Measurements from ENCODE around the gene HECTD2. TPM values are rescaled to one million over a fixed set of nuclear protein-coding genes. Genes with fewer than 3 reads are reported as not detected.

HECTD2 gene
- total RNA-seq, 1 experiment from 2014 or later = 20.9 TPM

GRCh38 chr10:91562839-91563581 is 152.9 kb downstream of the HECTD2 start:
- Histone ChIP-seq H3K36me3 (ENCODE audit: insufficient read depth, low read length, poor library complexity, severe bottlenecking) (no peaks in the 10 kb centered on the region), H3K4me3 (ENCODE audit: low read depth, low read length, poor library complexity, severe bottlenecking) (no peak overlapping the region), H3K9me3 (ENCODE audit: low read depth, low read length, poor library complexity, severe bottlenecking) (no peaks in the 10 kb centered on the region), H3K27ac (ENCODE audit: low read depth, low read length, poor library complexity, severe bottlenecking) (no peak overlapping the region), H3K4me1 (ENCODE audit: insufficient read depth, low read length, poor library complexity, severe bottlenecking) (no peaks in the 10 kb centered on the region), H3K27me3 (replicated peaks; ENCODE audit: insufficient read depth, low read depth, low read length, poor library complexity) (no peaks in the 10 kb centered on the region)
- no peak for DNase-seq (ENCODE audit: low spot score)
- intact Hi-C loops (cut with micrococcal nuclease; ENCODE audit: unreplicated experiment) = no loop called here
- ChIA-PET CTCF (no interaction called here), POLR2A (ENCODE audit: low non-redundant PET) (no interaction called here)
- no TSS peak for BruUV-seq (replicated peaks)
- TF ChIP-seq EZH2 (IDR thresholded peaks at IDR 0.05; ENCODE audit: borderline replicate concordance, low read depth, low read length, poor library complexity, severe bottlenecking) (no peak), CTCF (conservative IDR thresholded peaks at IDR 0.05; ENCODE audit: low read depth, low read length) (no peak)

GRCh38 chr10:91564026-91564425 is 153.9 kb downstream of the HECTD2 start:
- no peak for TF ChIP-seq EZH2 (IDR thresholded peaks at IDR 0.05; ENCODE audit: borderline replicate concordance, low read depth, low read length, poor library complexity, severe bottlenecking)
- TF ChIP-seq CTCF (conservative IDR thresholded peaks at IDR 0.05; ENCODE audit: low read depth, low read length) = no peak
- no peaks in the 10 kb centered on the region for H3K9me3 ChIP-seq (ENCODE audit: low read depth, low read length, poor library complexity, severe bottlenecking)
- BruUV-seq (replicated peaks) = no TSS peak
- no peaks in the 10 kb centered on the region for H3K4me1 ChIP-seq (ENCODE audit: insufficient read depth, low read length, poor library complexity, severe bottlenecking)
- intact Hi-C loops (cut with micrococcal nuclease; ENCODE audit: unreplicated experiment) = no loop called here
- H3K27ac ChIP-seq (ENCODE audit: low read depth, low read length, poor library complexity, severe bottlenecking) = no peak overlapping the region
- no peak for DNase-seq (ENCODE audit: low spot score)
- ChIA-PET POLR2A (ENCODE audit: low non-redundant PET) (interaction anchor here (0.7 kb wide), 1 partner anchor 125 kb away, joined by 6 read pairs; no protein-coding TSS in a partner anchor), CTCF (no interaction called here)
- H3K36me3 ChIP-seq (ENCODE audit: insufficient read depth, low read length, poor library complexity, severe bottlenecking) = no peaks in the 10 kb centered on the region
- H3K27me3 ChIP-seq (replicated peaks; ENCODE audit: insufficient read depth, low read depth, low read length, poor library complexity) = no peaks in the 10 kb centered on the region
- H3K4me3 ChIP-seq (ENCODE audit: low read depth, low read length, poor library complexity, severe bottlenecking) = no peak overlapping the region

Other genes with a start within 250 kb of the HECTD2 start
- 17.3 and 17.7 TPM in 2 replicates for gene PCGF5, start 189.7 kb upstream of the HECTD2 start, total RNA-seq (2021)
- gene PPP1R3C, start 222.7 kb downstream of the HECTD2 start, total RNA-seq (2021) = 2.1 and 2.7 TPM in 2 replicates

Measured in A673 (cell line).